ENCODE data around the gene MLYCD. TPM values are rescaled to one million over a fixed set of nuclear protein-coding genes. Genes with fewer than 3 reads are reported as not detected.

The MLYCD gene
- polyA plus RNA-seq, 3 donors, result 4.1 to 5.6 (median 4.3) TPM

- H3K27ac ChIP-seq (ENCODE audit: low read depth, low read length), result no peak overlapping the region
Observed at GRCh38 chr16:83959656-83960434, 60.9 kb downstream of the MLYCD start.

GRCh38 chr16:83960521-83961249, 61.8 kb downstream of the MLYCD start:
- H3K27ac ChIP-seq (ENCODE audit: low read depth, low read length), result no peak overlapping the region
- WGBS, 3 donors, result 90 to 93% (median 92%) methylated on average over 29 of the region's 29 CpGs

More at GRCh38 chr16:83959656-83960434, 60.9 kb downstream of the MLYCD start:
- 66 to 88% (median 74%) methylated on average over 12 of the region's 12 CpGs for WGBS, 3 donors

DNA sequence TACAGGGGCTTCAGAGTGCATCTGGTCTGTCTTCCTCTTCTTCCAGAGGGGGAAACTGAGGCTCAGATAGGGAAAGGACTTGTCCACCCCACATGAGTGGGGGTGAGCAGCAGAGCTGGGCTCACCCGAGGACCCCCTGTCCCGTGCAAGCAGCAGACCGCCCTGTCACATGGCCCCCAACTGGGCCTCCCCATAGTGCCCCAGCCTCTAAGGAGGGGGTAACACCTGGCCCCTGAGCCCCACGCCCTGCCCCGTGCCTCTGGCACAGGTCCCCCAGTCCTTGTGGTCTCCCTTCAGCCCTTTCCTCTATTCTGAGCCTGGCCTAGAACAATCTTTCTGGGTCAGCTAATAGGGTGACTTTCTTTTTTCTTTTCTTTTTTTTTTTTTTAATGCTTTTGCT, 62.7 kb downstream of the MLYCD start:
- H3K27ac ChIP-seq (ENCODE audit: low read depth, low read length), result no peak overlapping the region
- 86 to 94% (median 90%) methylated on average over 5 of the region's 5 CpGs for whole genome bisulfite sequencing, 3 donors

GRCh38 chr16:83963277-83964119, 64.6 kb downstream of the MLYCD start:
- no peak overlapping the region for H3K27ac ChIP-seq (ENCODE audit: low read depth, low read length)
- 84 to 87% (median 87%) methylated on average over 22 of the region's 22 CpGs for WGBS, 3 donors

GRCh38 chr16:83964684-83965443, 65.9 kb downstream of the MLYCD start:
- no peak overlapping the region for H3K27ac ChIP-seq (ENCODE audit: low read depth, low read length)
- WGBS, 3 donors, result 91 to 95% (median 92%) methylated on average over 22 to 26 of the region's 26 CpGs

DNA sequence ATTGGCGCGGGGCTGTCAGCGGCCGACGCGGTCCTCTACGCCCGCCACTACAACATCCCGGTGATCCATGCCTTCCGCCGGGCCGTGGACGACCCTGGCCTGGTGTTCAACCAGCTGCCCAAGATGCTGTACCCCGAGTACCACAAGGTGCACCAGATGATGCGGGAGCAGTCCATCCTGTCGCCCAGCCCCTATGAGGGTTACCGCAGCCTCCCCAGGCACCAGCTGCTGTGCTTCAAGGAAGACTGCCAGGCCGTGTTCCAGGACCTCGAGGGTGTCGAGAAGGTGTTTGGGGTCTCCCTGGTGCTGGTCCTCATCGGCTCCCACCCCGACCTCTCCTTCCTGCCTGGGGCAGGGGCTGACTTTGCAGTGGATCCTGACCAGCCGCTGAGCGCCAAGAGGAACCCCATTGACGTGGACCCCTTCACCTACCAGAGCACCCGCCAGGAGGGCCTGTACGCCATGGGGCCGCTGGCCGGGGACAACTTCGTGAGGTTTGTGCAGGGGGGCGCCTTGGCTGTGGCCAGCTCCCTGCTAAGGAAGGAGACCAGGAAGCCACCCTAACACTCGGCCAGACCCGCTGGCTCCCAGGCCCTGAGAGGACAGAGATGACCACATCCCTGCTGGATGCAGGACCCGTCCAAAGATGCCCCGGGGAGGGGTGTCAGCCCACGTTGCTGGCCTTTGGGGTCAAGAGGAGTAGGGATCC, 66.7 kb downstream of the MLYCD start:
- no peak overlapping the region for H3K27ac ChIP-seq (ENCODE audit: low read depth, low read length)
- WGBS, 3 donors, result 92 to 93% (median 93%) methylated on average over 31 to 36 of the region's 36 CpGs

- no peak overlapping the region for H3K27ac ChIP-seq (ENCODE audit: low read depth, low read length)
- WGBS, 3 donors, result 88 to 94% (median 93%) methylated on average over 10 to 13 of the region's 13 CpGs
Observed at GRCh38 chr16:83966153-83966696, 67.3 kb downstream of the MLYCD start.

GRCh38 chr16:83967091-83967490, 68.2 kb downstream of the MLYCD start:
- H3K27ac ChIP-seq (ENCODE audit: low read depth, low read length), result no peak overlapping the region
- 63 to 81% (median 73%) methylated on average over 2 of the region's 2 CpGs for WGBS, 3 donors

DNA sequence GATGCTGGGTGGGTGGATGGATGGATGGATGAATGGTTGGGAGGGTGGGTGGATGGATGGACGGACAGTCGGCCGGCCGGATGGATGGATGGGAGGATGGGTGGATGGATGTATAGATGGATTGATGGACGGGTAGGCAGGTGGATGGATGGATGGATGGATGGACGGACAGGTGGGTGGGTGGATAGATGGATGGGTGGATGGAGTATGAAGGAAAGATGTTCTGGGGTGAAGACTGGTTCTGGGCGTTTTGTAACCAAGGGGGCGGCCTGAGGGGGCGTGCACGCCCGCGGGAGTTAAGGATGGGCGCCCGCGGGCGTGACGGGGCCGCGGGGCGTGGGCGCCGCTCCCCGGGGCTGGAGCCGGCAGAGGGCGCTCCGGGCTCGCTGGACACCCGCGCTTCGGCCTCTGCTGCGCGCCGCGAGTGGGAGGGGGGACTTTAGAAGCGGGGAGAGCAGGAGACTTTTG, 69.0 kb downstream of the MLYCD start, which contains the start of gene NECAB2:
Gene NECAB2, plus strand, starts transcription at position 407 of the 468 bp plus-strand sequence. CDS start 405 bp downstream, outside the sequence.
- H3K27ac ChIP-seq (ENCODE audit: low read depth, low read length), result no peak within 1 kb of the TSS
- WGBS, 3 donors, result 11 to 16% (median 14%) methylated on average over 19 to 35 of the region's 35 CpGs

GRCh38 chr16:83968306-83968851, 69.5 kb downstream of the MLYCD start:
- H3K27ac ChIP-seq (ENCODE audit: low read depth, low read length), result no peak overlapping the region
- 1 to 2% (median 1%) methylated on average over 16 to 81 of the region's 87 CpGs for WGBS, 3 donors

GRCh38 chr16:83968891-83969649, 70.2 kb downstream of the MLYCD start:
- WGBS, 3 donors, result 9 to 13% (median 10%) methylated on average over 33 to 45 of the region's 45 CpGs
- H3K27ac ChIP-seq (ENCODE audit: low read depth, low read length), result no peak overlapping the region

GRCh38 chr16:83969771-83970429, 71.0 kb downstream of the MLYCD start:
- WGBS, 3 donors, result 54 to 74% (median 55%) methylated on average over 16 to 18 of the region's 18 CpGs
- H3K27ac ChIP-seq (ENCODE audit: low read depth, low read length), result no peak overlapping the region

- WGBS, 3 donors, result 79 to 82% (median 82%) methylated on average over 6 of the region's 6 CpGs
- H3K27ac ChIP-seq (ENCODE audit: low read depth, low read length), result no peak overlapping the region
Observed at GRCh38 chr16:83970430-83970815, 71.5 kb downstream of the MLYCD start.

- WGBS, 3 donors, result 70 to 77% (median 74%) methylated on average over 27 of the region's 27 CpGs
- no peak overlapping the region for H3K27ac ChIP-seq (ENCODE audit: low read depth, low read length)
Observed at GRCh38 chr16:83971165-83972130, 72.5 kb downstream of the MLYCD start.

Data from adipose tissue (tissue), 3 donors.